ENCODE results near the gene SLC9A9.

SLC9A9 gene

DNA sequence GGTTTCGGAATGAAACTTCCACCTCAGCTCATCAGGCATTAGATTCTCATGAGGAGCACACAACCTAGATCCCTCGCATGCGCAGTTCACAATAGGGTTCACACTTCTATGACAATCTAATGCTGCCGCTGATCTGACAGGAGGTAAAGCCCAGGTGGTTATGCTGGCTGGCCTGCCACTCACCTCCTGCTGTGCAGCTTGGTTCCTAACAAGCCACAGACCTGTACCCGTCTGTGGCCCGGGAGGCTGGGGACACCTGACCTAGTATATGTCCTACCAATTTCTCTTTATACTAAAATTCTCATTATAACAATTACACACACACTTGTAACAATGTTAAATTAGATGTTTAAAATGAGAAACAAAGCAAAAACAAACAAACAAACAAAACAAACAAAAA is 172.2 kb downstream of the SLC9A9 start:
- DNase-seq = no peak

- DNase-seq = peak; percentile 83
These were observed 173.9 kb downstream of the SLC9A9 start for GRCh38 chr3:143674100-143674968.

GRCh38 chr3:143672396-143673165 is 175.7 kb downstream of the SLC9A9 start:
- no peak for DNase-seq

DNA sequence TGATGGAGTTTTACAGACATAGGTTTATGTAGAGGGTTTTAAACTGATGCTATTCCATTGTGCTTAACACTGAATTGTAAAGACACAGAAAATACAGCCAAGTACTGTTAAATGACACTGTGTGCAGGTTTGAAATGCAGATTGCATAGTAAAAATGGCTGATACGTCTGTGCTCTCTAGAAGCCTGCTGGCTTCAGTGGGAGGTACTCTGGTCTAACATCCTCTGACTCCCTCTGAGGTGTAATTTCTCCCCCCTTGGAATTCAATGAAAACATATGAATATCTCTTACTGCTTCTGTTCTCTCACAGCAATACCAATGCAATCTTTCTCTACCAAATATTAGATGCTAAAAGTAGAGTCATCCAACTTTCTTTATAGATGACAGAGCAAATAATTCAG is 176.6 kb downstream of the SLC9A9 start:
- no peak for DNase-seq

DNA sequence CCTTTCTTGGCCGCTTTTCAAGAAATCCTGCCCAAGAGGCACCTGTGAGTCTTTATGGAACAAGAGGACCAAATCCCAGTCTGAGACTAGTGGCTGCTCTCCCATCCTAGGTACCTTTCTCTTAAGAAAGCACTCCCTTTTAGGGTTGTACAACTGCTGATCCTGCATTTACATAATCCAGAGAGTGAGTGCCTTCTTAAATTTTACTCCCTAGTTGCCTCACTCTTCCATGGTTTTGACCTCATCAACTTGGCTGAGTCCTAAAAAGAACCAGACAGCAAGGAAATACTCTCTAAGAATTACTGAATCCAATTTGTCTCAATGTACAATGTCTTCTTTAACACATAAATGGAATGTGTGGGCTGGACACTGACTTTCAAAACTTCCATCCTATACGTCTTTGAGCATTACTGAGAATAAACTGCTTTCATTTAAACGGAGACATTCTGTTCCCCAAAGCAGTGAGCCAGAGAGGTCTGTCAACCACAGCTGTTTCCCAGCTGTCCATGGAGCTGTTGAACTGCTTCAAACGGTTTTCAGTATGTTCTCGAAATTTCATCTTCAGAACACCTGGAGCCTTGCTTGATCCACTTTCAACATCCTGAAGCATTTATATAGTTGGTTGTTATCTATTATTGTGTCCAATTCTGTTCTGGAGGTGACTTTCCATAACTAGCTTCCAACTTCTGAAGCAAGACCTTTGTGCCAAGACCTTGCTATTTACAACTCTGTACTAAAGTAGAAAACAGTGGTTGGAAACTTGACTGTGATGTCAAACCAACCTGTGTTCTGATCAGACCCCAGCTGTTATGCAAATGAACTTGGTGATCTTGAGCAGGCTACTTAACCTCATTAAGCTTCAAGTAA is 179.1 kb downstream of the SLC9A9 start:
- no peak for DNase-seq

GRCh38 chr3:143668385-143668784 is 179.9 kb downstream of the SLC9A9 start:
- no peak for DNase-seq

DNA sequence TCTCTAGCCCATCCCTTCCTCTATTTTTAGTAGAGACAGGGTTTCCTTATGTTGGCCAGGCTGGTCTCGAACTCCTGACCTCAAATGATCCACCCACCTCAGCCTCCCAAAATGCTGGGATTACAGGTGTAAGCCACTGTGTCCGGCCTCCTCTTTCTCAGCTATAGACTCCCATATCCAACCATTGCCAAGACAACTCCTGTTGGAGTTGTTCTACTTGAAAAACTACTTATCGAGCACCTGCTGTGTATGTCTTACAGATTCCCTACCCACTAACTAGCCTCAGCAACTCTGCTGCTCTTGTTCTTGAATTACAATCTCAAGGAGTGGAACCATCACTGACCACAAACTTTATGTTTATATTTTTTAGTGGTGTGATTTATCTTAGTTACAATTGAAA is 186.6 kb downstream of the SLC9A9 start:
- no peak for DNase-seq

GRCh38 chr3:143658861-143659260 is 189.4 kb downstream of the SLC9A9 start:
- no peak for DNase-seq

- no peak for DNase-seq
These were observed 190.2 kb downstream of the SLC9A9 start for GRCh38 chr3:143658116-143658515.

DNA sequence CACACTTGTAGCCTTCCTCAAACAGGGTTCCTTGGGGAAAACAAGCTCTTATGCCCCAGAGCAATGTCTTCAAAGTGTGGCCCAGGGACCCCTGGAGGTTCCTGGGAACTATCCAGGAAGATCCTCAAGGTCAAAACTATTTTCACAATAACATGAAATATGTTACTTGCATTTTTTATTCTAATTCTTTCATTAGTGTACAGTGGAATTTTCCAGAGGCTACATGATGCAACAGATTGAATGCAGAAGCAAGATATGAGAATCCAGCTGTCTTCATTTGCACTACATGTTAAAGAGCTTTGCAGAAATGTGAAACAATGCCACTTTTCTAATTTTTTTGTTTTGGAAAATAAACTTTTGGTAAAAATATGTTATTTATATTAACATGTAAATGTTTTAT is 190.9 kb downstream of the SLC9A9 start:
- no peak for DNase-seq

- no peak for DNase-seq
These were observed 193.4 kb downstream of the SLC9A9 start for GRCh38 chr3:143654906-143655305.

GRCh38 chr3:143653935-143654334 is 194.3 kb downstream of the SLC9A9 start:
- no peak for DNase-seq

DNA sequence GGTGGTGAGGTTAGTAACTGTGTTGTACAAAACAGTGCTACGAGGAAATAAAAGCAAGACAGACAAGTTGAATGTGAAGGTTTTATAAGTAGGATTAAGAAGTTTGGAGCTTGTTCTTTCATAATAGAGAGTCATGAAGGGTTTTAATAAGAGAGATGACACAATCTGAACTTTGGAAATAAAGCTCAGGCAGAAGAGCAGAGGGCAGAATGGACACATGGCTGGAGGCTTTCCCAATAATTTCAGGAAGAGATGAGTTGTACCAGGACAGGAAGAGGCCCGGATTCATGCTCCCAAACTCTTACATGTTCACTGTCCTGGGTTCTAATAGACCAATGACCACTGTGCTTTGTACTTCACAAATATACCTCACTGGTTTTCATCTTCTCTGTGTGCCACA is 194.8 kb downstream of the SLC9A9 start:
- DNase-seq = no peak

GRCh38 chr3:143652118-143652517 is 196.2 kb downstream of the SLC9A9 start:
- no peak for DNase-seq

DNA sequence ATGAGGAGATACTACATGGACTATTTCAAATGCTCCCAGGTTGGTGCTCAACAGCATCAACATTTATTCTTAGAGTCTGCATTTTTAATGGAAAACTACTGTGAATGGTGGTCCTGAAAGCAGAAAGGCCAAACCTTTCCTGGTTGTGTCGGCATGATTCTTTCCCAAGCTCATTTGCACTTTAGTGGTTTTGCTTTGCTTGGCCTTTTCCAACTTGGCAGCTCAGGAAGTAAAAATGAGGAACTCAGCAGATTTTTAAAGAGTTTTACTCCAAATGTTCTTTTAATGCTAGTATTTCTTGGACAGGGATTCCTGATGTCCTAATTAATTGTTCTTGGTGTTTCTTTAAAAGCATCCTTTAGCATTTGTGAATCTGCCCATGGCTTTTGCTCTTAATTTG is 197.4 kb downstream of the SLC9A9 start:
- DNase-seq = no peak

DNA sequence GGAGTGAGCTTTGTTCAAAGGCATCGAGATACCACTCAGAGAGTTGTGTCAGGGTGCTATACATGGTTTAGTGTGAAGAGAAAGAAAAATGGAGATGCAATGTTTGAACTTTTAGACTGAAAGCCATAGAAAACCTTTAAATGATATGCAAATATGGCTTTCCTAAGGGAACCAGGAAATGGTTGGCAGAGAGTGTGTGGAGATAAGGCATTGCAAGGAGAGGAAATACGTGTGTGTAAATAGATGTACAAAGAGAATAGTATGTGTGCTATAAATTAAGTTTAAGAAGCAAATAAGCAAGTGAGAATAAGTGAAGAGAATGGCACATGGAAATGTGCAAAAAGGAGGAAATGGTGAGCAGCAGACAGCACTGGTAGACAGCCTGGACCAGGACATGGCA is 198.1 kb downstream of the SLC9A9 start:
- no peak for DNase-seq

- no peak for DNase-seq
These were observed 199.6 kb downstream of the SLC9A9 start for GRCh38 chr3:143648708-143649107.

- no peak for DNase-seq
These were observed 200.1 kb downstream of the SLC9A9 start for GRCh38 chr3:143648218-143648617.

DNA sequence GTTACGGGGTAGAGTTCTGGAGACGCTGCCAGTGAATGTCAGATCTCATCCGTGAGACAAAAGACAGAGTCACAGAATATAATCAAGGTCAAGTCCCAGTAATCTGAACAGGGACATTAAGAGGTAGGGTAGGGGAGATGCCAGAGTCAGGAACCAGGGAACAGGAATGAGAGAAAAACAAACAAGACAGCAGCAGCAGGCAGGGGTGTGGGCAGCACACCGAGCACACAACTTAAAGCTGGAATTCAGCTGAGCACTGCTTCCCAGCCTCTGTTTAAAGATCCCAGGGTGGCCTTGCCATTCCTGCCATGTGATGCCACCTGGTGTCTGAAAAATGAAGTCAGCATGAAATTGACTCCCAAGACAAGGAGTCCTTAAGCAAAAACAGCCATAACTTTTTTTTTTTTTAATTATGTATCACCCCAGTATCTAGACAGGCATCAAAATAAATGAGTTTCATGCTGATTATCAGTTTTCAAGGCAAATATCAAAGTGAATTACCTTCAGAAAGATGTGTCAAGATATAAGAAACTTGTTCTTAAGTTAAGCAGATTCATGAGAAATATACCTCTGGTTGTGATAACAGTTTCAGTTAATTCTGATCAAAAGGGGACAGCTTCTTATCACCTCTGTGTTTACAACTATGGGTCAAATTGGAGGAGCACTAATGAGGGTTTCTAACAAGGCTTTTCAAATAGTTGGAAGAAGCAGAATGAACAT is 203.7 kb downstream of the SLC9A9 start:
- peak; percentile 54 for DNase-seq

GRCh38 chr3:143643905-143644304 is 204.4 kb downstream of the SLC9A9 start:
- no peak for DNase-seq

GRCh38 chr3:143640774-143641173 is 207.5 kb downstream of the SLC9A9 start:
- no peak for DNase-seq

- DNase-seq = no peak
These were observed 211.1 kb downstream of the SLC9A9 start for GRCh38 chr3:143637133-143637532.

DNA sequence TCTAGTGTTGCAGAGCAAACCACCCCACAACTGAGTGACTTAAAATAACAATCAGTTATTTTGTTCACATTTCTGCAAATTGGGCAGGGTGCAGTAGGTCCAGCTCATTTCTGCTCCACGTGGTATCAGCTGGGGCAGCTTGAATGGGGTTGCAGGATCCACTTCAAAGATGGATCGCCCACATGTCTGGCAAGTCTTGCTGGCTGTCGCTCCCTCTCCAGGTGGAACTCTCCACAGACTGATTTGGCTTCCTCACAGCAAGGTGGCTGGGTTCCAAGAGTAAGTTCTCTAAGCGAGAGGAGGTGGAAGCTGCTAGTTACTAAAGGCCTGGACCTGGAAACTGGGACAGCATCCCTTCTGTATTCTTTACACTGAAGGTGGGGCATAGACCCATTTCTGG is 213.3 kb downstream of the SLC9A9 start:
- DNase-seq = no peak

Data from right forelimb (tissue), 1 donor.